IPS-NIHi7 (cell line): ENCODE measurements around the gene WDR12.
"Not testable (repeated sequence)": the region's sequence is repeated elsewhere in the genome, so short reads cannot be mapped to it uniquely, and the experiment has no call there.

Experiments used
- DNase-seq: peaks from one replicate; pipeline ENCODE4 v3.0.0; 2012; ENCODE audit warnings: mixed read lengths; ENCODE audit errors: extremely low spot score

WDR12 gene

GRCh38 chr2:202911512-202912341, at the start of gene WDR12, which contains the start of gene CARF:
Gene WDR12, minus strand, starts transcription at chr2:202911673. Its CDS starts 197 bp downstream, at chr2:202911476.
Gene CARF, plus strand, starts transcription at chr2:202912275. Its CDS starts 29,628 bp downstream, at chr2:202941903.
- DNase-seq: peak; percentile 92

DNA sequence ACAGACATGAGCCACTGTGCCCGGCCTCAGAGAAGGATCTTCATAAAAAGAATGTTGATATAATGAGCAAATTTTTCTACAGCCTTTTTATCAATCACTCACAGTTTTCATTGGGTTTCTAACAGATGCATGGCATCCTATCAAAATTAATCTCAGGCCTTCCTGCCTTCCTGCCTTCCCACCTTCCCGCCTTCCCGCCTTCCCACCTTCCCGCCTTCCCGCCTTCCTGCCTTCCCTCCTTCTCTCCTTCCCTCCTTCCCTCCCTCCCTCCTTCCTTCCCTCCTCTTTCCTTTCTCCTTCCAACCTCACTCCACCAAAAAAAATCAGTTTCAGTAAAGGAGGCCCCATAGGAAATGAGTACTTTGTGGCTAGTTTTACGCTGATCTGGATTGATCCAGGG, 49.1 kb upstream of the WDR12 start:
- no peak for DNase-seq

DNA sequence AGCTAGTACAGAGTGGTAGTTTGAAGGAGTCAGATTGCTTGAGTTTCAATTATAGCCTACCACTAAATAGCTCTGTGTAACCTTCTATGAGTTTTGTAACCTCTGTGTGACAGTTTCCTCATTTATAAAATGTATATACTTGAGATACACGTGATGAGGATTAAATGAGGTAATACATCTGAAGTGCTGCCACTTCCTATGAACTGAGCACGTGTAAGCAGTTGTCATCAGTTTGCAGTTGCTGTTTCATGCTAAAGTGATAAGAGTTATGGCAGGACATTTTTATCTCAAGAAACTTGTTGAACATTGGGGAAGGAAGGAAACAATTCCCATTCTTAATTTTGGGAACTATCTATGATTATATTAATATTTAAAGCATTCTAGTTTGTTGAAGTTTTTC, 39.1 kb upstream of the WDR12 start:
- no peak for DNase-seq

DNA sequence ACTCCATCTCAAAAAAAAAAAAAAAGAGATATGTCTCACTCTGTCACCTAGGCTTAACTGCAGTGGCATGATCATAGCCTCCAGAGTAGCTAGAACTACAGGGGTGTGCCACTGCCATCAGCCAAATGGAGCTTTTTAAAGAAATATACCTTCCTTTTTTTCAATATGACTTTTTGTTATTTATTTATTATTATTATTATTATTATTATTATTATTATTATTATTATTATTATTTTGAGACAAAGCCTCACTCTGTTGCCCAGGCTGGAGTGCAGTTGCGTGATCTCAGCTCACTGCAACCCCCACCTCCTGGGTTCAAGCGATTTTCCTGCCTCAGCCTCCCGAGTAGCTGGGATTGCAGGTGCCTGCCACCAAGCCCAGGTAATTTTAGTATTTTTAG, 37.9 kb upstream of the WDR12 start:
- not testable (repeated sequence) for DNase-seq

GRCh38 chr2:202945497-202945896, 34.0 kb upstream of the WDR12 start:
- no peak for DNase-seq

DNA sequence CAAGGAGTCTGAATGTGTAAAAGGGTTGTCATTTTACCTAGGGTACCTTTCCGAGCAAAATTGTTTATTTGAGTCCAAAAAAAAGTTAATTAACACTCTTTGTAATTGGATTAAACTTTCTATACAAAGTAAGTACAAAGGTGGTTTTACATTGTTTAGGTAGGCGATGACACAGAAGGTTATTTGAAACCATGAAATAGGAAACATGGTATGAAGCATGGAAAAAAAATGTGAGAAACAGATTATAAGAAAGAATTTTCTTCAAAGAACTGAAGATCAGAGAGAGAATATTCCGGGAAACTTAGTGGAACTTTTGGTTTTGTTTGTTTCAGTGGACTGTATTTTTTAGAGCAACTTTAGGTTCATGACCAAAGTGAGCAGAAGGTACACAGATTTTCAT, 33.3 kb upstream of the WDR12 start:
- DNase-seq: no peak

DNA sequence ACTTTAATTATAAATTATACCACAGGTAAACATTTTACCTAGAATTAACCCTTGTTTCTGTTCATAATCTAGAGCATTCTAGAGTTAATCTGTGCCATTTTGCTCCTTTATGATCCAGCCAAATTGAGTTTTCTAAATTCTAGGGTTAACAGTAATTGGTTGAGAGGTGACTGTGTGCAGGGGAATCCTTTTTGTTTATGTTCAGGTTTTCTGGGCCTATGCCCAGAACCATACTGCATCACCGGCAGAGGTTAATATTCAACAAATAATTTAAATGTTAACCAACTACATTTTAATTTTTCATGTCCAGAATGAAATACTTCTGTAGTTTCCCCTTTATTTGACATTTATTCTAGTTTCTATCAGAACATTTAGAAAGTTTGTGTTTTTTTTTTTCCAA, 32.9 kb upstream of the WDR12 start:
- no peak for DNase-seq

DNA sequence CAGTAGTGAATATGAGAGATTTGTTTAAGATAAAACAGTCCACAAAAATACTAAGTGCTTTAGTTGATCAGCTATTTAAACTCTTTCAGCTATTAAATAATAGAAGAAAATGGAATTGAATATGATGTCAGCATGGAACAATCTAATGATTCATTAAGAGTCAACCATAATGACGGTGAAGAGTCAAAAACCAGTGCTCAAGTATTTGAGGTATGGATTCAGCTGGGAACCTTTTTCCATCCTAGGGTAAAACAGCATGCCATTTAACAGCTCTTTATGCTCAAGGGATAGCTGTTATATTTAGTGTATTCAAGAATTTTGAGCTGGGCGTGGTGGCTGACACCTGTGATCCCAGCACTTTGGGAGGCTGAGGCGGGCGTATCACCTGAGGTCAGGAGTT, 30.3 kb upstream of the WDR12 start:
- no peak for DNase-seq

DNA sequence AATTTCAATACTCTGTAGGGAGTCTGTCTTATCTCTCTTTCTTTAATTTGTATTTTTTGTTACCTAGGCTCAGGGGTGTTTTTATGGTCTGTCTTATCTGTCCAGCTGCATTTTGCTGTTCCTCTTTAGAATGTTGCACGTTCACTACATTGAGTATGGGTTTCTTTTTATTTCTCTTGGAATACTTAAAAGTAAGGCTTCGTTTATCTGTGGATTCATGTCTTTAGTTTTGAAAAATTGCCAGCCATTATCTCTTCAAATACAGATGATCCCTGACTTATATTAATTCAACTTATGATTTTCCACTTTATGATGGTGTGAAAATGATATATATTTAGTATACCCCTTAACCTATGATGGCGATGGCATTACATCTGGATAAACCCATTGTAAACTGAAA, 27.5 kb upstream of the WDR12 start:
- no peak for DNase-seq

DNA sequence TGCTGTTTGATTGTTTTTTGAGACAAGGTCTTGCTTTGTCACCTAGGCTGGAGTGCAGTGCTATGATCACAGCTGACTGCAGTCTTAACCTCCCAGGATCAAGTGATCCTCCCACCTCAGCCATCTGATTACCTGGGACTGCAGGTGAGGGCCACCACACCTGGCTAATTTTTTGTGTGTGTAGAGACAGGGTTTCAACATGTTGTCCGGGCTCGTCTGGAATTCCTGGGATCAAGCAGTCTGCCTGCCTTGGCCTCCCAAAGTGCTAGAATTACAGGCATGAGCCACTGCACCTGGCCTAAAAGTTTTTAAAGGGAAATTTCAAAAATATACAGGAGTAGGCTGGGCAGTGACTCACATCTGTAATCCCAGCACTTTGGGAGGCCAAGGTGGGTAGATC, 23.0 kb upstream of the WDR12 start:
- DNase-seq: no peak

DNA sequence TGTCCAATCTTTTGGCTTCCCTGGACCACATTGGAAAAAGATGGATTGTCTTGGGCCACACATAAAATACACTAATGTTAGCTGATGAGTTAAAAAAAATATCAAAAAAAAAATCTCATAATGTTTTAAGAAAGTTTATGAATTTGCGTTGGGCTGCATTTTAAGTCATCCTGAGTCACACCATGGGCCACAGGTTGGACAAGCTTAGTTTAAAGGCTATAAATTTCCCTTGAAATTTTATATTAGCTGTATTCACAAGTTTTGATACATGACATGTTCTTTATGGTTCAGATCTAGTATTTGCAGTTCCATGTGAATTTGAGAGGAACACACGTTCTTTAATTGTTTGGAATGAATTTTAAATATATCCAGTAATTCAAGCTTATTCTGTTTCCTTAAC, 22.5 kb upstream of the WDR12 start:
- DNase-seq: no peak

DNA sequence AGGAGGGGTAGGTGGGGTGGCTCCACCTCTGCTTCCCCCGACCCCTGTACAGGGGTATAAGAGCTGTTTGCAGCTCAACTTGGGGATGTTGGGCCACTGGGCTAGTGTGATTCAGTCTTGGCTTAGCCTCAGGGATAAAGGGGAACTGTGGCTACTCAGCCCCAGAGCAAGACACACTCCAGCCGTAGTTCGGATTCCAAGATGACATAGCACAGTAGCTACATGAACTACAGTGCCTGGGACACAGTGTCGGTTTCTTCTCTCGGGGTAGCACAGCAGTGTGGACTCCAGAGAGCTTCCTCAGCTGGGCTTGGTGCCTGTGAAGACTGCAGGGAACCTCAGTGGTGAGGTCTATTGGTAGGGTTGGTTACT, 21.7 kb upstream of the WDR12 start:
- no peak for DNase-seq

- DNase-seq: peak; percentile 10
These were observed 21.1 kb upstream of the WDR12 start for GRCh38 chr2:202932425-202933138.

DNA sequence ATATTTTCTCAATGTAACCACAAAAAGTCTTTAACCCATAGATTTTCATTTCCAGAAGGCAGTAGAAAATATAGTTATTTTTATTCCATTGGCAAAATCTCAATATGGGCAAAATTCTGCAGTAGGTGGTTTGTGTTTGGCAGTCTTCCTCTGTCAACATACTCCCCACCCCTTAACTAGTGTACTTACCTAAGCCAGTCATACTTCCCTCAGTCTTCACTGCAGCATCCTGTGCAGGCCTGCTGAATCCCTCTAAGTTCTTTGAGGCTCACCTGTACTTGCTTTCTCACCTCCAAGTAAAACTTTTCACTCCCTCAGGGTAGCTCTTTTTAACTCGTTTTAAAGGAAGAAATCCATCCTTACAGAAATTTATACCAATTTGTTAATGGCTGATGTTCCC, 7.4 kb upstream of the WDR12 start:
- DNase-seq: no peak

DNA sequence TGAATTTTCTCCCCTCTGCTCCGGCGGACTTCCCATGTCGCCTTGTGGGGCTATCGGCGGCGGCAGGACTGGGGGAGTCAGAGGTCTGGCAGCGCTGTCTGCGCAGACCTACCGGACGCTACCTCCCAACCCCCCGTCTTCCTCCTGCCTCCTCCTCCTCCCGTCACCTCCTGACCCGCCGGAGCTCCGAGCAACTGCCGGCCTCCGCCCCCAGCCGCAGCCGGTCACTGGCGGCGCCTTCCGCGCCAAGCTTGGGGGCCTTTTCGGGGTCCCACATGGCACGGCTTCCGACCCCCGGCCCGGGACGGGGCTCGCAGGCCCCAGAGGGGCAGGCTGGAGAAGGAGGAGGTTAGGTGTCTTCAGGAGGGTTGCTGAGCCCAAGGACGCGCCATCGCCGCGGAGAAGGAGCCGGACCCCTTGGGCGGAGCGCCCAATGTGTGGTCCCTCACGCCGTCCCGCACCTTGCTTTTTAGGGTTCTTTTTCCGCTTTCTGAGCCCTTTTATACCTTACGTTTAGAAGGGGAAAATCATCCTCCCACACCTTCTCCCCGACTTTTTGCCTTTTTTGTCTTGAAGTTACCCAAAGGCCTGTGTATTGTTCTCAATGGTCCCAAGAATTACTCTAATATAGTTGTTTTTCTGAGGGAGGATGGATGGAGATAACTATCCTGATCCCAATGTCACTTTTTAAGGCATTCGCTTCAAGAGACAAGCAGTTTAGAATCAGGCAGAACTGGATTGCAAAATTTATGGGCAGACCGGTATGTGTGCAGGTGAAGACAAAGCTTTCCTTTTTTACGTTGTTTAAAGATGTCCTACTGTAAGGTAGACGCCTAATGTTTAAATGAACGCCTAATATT, 1.1 kb upstream of the WDR12 start:
- DNase-seq: not testable (repeated sequence)

GRCh38 chr2:202911203-202911511, 316 bp downstream of the WDR12 start:
- DNase-seq: peak; percentile 38

DNA sequence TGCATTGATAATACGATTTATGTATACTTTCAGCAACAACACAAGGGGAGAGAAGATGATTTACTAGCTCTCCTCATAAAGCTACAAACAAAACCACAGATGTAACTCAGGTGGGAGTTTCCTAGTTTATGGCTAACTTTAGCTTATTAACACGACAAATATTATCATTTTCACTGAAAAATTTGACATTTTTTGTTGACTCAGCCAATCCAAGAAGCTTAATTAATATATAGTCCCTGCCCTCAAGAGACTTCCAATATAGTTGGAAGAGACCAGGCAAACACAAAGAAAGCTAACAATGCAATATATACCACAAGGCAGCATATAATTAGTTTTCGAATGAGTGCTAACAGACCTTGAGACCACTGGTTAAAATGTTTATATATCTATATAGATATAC, 775 bp downstream of the WDR12 start:
- DNase-seq: no peak

DNA sequence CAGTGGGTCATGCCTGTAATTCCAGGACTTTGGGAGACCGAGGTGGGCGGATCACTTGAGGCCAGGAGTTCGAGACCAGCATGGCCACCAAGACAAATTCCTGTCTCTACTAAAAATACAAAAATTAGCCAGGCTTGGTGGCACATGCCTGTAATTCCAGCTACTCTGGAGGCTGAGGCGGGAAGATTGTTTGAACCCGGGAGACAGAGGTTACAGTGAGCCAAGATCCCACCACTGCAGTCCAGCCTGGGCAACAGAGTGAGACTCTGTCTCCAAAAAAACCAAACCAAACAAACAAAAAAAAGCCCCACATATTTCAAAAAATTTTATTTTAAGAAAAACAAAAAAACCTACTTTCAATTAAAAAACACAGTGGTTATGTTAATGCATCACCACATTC, 1.2 kb downstream of the WDR12 start:
- DNase-seq: not testable (repeated sequence)

- DNase-seq: no peak
These were observed 1.9 kb downstream of the WDR12 start for GRCh38 chr2:202909394-202910192.

- DNase-seq: no peak
These were observed 3.3 kb downstream of the WDR12 start for GRCh38 chr2:202908186-202908585.

DNA sequence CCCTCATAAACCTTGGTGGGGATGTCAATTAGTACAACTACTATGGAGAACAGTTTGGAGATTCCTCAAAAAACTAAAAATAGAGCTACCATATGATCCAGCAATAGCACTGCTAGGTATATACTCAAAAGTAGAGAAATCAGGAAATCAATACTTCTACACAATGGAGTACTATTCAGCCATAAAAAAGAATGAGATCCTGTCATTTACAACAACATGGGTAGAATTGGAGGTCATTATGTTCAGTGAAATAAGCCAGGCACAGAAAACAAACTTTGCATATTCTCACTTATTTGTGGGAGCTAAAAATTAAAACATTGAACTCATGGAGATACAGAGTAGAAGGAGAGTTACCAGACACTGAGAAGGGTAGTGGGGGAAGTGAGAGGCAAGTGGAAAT, 6.0 kb downstream of the WDR12 start:
- not testable (repeated sequence) for DNase-seq

DNA sequence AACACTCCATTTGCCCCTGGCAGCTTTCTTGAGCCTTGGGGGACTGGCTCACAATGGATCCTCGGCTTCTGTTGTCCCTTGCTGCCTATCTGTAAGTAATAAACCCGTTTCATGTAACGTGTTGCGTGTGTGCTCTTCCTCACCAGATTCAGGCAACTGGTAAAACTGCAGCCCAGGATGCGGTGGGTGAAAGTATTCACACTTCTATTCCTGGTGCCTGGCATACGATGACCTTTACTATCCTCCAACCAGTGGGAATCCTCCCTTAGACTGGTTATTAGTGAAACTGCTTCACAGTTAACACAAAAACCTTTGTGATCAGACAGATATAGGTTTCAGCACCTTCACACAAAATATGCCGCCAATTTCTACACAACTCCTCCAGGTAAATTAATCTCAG, 26.3 kb downstream of the WDR12 start:
- DNase-seq: no peak
